Measurements from ENCODE around the gene SYTL1.

Gene SYTL1

GRCh38 chr1:27364696-27365371 lies 23.0 kb downstream of the SYTL1 start:
- DNase-seq (ENCODE audit: low spot score) = no peak

GRCh38 chr1:27365372-27366112 lies 23.7 kb downstream of the SYTL1 start:
- DNase-seq (ENCODE audit: low spot score) = peak; percentile 90

- DNase-seq (ENCODE audit: low spot score) = peak; percentile 83
Measured at GRCh38 chr1:27366113-27366410, 24.2 kb downstream of the SYTL1 start.

- peak; percentile 89 for DNase-seq (ENCODE audit: low spot score)
Measured at GRCh38 chr1:27366411-27367159, 24.8 kb downstream of the SYTL1 start, which contains the start of gene MAP3K6. TSS of gene MAP3K6 (minus strand) at chr1:27366961. CDS start at chr1:27366597, 364 bp downstream.

- no peak for DNase-seq (ENCODE audit: low spot score)
Measured at GRCh38 chr1:27367160-27367650, 25.4 kb downstream of the SYTL1 start.

- DNase-seq (ENCODE audit: low spot score) = no peak
Measured at GRCh38 chr1:27368869-27369582, 27.2 kb downstream of the SYTL1 start.

GRCh38 chr1:27372022-27372807 lies 30.4 kb downstream of the SYTL1 start:
- DNase-seq (ENCODE audit: low spot score) = no peak

GRCh38 chr1:27372808-27373690 lies 31.2 kb downstream of the SYTL1 start:
- no peak for DNase-seq (ENCODE audit: low spot score)

GRCh38 chr1:27374362-27375086 lies 32.7 kb downstream of the SYTL1 start, which contains the start of gene FCN3:
TSS of gene FCN3 (minus strand) at chr1:27374824. CDS start at chr1:27374818, 6 bp downstream.
- no peak for DNase-seq (ENCODE audit: low spot score)

- no peak for DNase-seq (ENCODE audit: low spot score)
Measured at GRCh38 chr1:27377760-27378495, 36.1 kb downstream of the SYTL1 start.

GRCh38 chr1:27379564-27380122 lies 37.8 kb downstream of the SYTL1 start:
- no peak for DNase-seq (ENCODE audit: low spot score)

GRCh38 chr1:27380224-27380623 lies 38.4 kb downstream of the SYTL1 start:
- DNase-seq (ENCODE audit: low spot score) = no peak

- DNase-seq (ENCODE audit: low spot score) = no peak
Measured at GRCh38 chr1:27380766-27381733, 39.2 kb downstream of the SYTL1 start.

- no peak for DNase-seq (ENCODE audit: low spot score)
Measured at GRCh38 chr1:27381969-27382762, 40.3 kb downstream of the SYTL1 start.

- peak; percentile 50 for DNase-seq (ENCODE audit: low spot score)
Measured at GRCh38 chr1:27383039-27383605, 41.3 kb downstream of the SYTL1 start, which contains the start of gene CD164L2. TSS of gene CD164L2 (minus strand) at chr1:27383333. CDS start at chr1:27383239, 94 bp downstream.

- no peak for DNase-seq (ENCODE audit: low spot score)
Measured at GRCh38 chr1:27383661-27384060, 41.8 kb downstream of the SYTL1 start.
